NCI-H1930 (cell line): ENCODE measurements around the gene ALKBH2.
"Not testable (repeated sequence)": the region's sequence is repeated elsewhere in the genome, so short reads cannot be mapped to it uniquely, and the experiment has no call there.

ENCODE experiments used
- DNase-seq, 2 experiments: peaks; one replicate each; lab custom pipeline; 2025; lab: John Stamatoyannopoulos, UW

ALKBH2 gene

GRCh38 chr12:109069307-109070271, 23.7 kb downstream of the ALKBH2 start:
- no peak for DNase-seq

- DNase-seq, result no peak
Observed at GRCh38 chr12:109065853-109066193, 27.4 kb downstream of the ALKBH2 start.

- DNase-seq, result no peak
Observed at GRCh38 chr12:109065154-109065852, 28.0 kb downstream of the ALKBH2 start.

GRCh38 chr12:109064143-109064542, 29.1 kb downstream of the ALKBH2 start:
- DNase-seq, result no peak

GRCh38 chr12:109058773-109059172, 34.5 kb downstream of the ALKBH2 start:
- no peak for DNase-seq

GRCh38 chr12:109057376-109057775, 35.9 kb downstream of the ALKBH2 start:
- DNase-seq, result no peak

GRCh38 chr12:109056891-109057290, 36.4 kb downstream of the ALKBH2 start:
- no peak for DNase-seq

- DNase-seq, result no peak
Observed at GRCh38 chr12:109054520-109054919, 38.8 kb downstream of the ALKBH2 start.

- DNase-seq, result not testable (repeated sequence)
Observed at GRCh38 chr12:109054124-109054513, 39.2 kb downstream of the ALKBH2 start.

- DNase-seq, result no peak
Observed at GRCh38 chr12:109053382-109054123, 39.7 kb downstream of the ALKBH2 start.

GRCh38 chr12:109052414-109053323, 40.6 kb downstream of the ALKBH2 start, which contains the start of gene USP30:
TSS of gene USP30 (plus strand) at chr12:109052576. CDS start at chr12:109052679, 103 bp downstream.
- DNase-seq, result peak; percentile 72 to 84

GRCh38 chr12:109052097-109052413, 41.2 kb downstream of the ALKBH2 start:
- DNase-seq, result no peak

GRCh38 chr12:109049794-109050193, 43.5 kb downstream of the ALKBH2 start:
- not testable (repeated sequence) for DNase-seq

- DNase-seq, result not testable (repeated sequence)
Observed at GRCh38 chr12:109048706-109049105, 44.6 kb downstream of the ALKBH2 start.

GRCh38 chr12:109047081-109047805, 46.0 kb downstream of the ALKBH2 start:
- DNase-seq, result no peak

- no peak for DNase-seq
Observed at GRCh38 chr12:109044241-109044640, 49.0 kb downstream of the ALKBH2 start.
